Measurements from ENCODE around the gene AGAP3.

AGAP3 gene

GRCh38 chr7:151179946-151180345, 93.7 kb downstream of the AGAP3 start:
- no peak for DNase-seq (ENCODE audit: low read depth, low spot score)

GRCh38 chr7:151181011-151181431, 94.7 kb downstream of the AGAP3 start:
- no peak for DNase-seq (ENCODE audit: low read depth, low spot score)

GRCh38 chr7:151185762-151186639, 99.7 kb downstream of the AGAP3 start:
- DNase-seq (ENCODE audit: low read depth, low spot score), result no peak

GRCh38 chr7:151186640-151187408, 100.5 kb downstream of the AGAP3 start, which contains the start of gene ASB10:
Gene ASB10 (minus strand): TSS chr7:151187250. CDS start chr7:151187130, 120 bp downstream.
- no peak for DNase-seq (ENCODE audit: low read depth, low spot score)

DNA sequence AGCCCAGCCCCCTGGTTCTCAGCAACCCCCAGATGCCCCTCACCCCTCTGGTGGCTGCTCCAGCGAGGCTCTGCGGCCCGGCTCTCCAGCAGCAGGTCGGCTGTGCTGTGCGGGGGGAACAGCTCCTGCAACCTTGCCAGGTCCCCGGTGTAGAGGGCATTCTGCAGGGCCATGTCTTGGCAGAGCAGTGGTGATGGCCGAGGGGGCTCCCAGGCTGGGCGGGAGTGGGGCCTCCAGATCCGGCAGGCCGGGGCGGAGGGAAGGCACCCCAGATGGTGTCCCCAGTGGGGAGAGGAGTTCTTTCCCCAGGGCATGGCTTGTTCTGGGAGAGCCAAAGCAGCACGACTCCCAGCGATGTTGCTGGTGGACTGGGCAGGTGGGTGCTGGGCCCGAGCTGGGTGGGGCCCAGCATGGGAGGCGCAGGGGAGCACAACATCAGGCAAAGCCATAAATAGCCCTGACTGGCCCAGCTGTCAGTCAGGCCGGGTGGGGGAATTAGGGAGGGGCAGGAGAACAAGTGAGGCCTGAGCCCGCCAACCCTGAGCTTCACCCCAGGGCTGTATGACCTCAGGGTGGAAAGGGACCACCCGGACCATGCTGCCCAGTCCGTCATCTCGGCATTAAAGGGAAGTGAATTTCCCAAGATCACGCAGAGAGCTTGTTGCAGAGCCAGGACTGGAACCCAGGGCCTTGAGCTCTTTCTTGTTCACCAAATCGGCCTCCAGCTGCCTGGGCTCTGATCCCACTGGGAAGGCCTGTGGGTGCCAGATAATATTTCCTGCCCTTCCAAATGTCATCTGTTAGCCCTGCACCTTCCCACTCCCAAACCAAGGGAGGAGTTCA, 101.4 kb downstream of the AGAP3 start:
- DNase-seq (ENCODE audit: low read depth, low spot score), result no peak

GRCh38 chr7:151188252-151188542, 101.9 kb downstream of the AGAP3 start:
- DNase-seq (ENCODE audit: low read depth, low spot score), result no peak

DNA sequence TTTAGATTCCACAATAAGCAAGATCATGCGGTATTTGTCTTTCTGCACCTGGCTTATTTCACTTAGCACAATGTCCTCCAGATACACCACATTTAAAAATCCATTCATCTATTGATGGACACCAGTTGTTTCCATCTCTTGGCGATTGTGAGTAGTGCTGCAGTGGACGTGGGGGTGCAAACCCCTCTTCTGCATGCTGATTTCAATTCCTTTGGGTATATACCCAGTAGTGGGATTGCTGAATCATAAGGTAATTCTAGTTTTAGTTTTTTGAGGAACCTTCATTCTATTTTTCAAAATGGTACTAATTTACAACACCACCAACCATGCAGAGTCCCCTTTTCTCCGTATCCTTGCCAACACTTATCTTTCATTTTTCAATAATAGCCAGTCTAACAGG, 102.8 kb downstream of the AGAP3 start:
- DNase-seq (ENCODE audit: low read depth, low spot score), result no peak

DNA sequence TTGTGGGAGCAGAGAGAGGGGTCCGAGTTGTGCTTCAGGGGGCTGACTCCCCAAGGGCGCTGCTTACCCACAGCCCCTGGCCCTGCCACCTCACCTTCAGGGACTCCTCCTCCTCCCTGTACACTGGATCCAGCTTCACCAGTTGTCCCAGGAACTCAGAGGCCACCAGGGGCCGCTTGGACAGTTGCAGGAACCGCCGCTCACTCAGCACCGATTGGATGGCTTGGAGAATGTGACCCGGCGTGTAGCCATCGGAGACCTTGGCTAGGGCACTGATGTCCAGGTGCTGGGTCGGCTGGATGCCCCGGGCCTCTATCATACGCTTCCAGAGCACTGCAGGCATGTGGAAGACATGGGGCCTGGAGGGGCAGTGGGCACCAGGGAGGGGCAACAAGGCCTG, 105.3 kb downstream of the AGAP3 start:
- no peak for DNase-seq (ENCODE audit: low read depth, low spot score)

GRCh38 chr7:151192002-151192539, 105.8 kb downstream of the AGAP3 start:
- no peak for DNase-seq (ENCODE audit: low read depth, low spot score)

DNA sequence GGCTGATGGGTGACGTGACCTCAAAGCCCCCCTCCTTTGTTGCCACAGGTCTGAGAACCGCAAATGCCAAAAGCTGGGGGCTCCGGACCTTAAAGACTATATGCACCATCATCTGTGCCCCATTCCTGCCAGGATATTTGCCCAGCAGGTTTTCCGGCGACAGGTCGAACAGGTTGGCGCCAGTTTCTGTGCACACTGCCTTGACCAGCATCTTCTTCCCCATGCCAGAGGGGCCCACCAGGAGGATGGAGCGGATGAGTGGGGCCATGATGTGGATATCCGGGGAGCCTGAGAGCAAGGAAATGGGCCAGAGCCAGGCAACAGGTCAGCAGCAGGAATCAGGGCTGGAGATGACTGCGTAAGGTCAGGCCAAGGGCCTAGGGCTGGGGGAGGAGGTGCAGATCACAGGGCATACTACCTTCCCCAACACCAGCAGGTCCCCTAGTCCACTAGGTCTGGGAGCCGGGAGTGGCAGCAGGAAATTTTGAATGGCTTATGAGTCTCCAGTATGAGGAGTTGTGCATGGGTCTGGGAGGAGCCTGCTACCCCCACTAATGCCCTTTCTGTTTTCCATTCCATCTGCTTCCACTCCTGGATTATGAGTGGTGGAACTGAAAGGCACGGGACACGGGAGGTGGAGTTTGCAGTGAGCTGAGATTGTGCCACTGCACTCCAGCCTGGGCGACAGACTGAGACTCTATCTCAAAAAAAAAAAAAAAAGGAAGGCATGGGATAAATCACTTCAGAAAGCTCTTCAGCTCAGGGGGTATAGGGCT, 107.1 kb downstream of the AGAP3 start:
- DNase-seq (ENCODE audit: low read depth, low spot score), result no peak

All from activated CD4-positive, CD25-positive, alpha-beta regulatory T cell treated with anti-CD3 and anti-CD28 coated beads, Interleukin-2, amount 50 U/mL, for 16 hours (primary cell).